Hepatocyte (in vitro differentiated cells): ENCODE results near the gene PPM1F. TPM values are rescaled to one million over a fixed set of nuclear protein-coding genes. Genes with fewer than 3 reads are reported as not detected.
"Not testable (repeated sequence)": the region's sequence is repeated elsewhere in the genome, so short reads cannot be mapped to it uniquely, and the experiment has no call there.

Source experiments
- DNase-seq: peaks from one replicate; pipeline ENCODE4 v3.0.0-alpha.2; 2016; ENCODE audit warnings: low spot score
- H2AFZ ChIP-seq: fragments of 200-600 bp; sonication (generic); 2 replicates; pipeline ENCODE4 v1.6.0; 2016; ENCODE audit warnings: antibody characterized with exemption, mild to moderate bottlenecking
- H3K27ac ChIP-seq: fragments of 200-600 bp; sonication (generic); 2 replicates; pipeline ENCODE4 v1.5.1; 2016; ENCODE audit warnings: mild to moderate bottlenecking
- H3K27me3 ChIP-seq: fragments of 200-600 bp; sonication (generic); 2 replicates; pipeline ENCODE4 v1.6.1; 2016
- H3K36me3 ChIP-seq: fragments of 200-600 bp; sonication (generic); replicated peaks from 2 replicates; pipeline ENCODE4 v1.5.1; 2016; ENCODE audit warnings: low read depth; ENCODE audit not compliant: insufficient read depth
- H3K4me1 ChIP-seq: fragments of 200-600 bp; sonication (generic); 2 replicates; pipeline ENCODE4 v1.5.1; 2016; ENCODE audit warnings: mild to moderate bottlenecking, moderate library complexity; ENCODE audit not compliant: insufficient read depth
- H3K4me2 ChIP-seq: fragments of 200-600 bp; sonication (generic); 2 replicates; pipeline ENCODE4 v1.6.0; 2016
- H3K4me3 ChIP-seq: fragments of 200-600 bp; sonication (generic); 2 replicates; pipeline ENCODE4 v1.5.1; 2016; ENCODE audit warnings: mild to moderate bottlenecking
- H3K79me2 ChIP-seq: fragments of 200-600 bp; sonication (generic); 2 replicates; pipeline ENCODE4 v1.6.0; 2017; ENCODE audit warnings: mild to moderate bottlenecking
- H3K9me2 ChIP-seq: fragments of 200-600 bp; sonication (generic); replicated peaks from 2 replicates; pipeline ENCODE4 v1.6.0; 2017; ENCODE audit warnings: mild to moderate bottlenecking; ENCODE audit not compliant: insufficient read depth
- H3K9me3 ChIP-seq: fragments of 200-600 bp; sonication (generic); 2 replicates; pipeline ENCODE4 v1.5.1; 2016; ENCODE audit warnings: low read depth, mild to moderate bottlenecking
- H4K20me1 ChIP-seq: fragments of 200-600 bp; sonication (generic); 2 replicates; pipeline ENCODE4 v1.6.0; 2016; ENCODE audit warnings: mild to moderate bottlenecking; ENCODE audit not compliant: insufficient read depth, poor library complexity, severe bottlenecking
- CTCF ChIP-seq: fragments of 200-600 bp; sonication (generic); IDR thresholded peaks from 2 replicates; pipeline ENCODE4 v1.5.1; 2016; ENCODE audit warnings: antibody characterized with exemption, mild to moderate bottlenecking; ENCODE audit not compliant: poor library complexity
- EZH2 ChIP-seq: fragments of 200-600 bp; sonication (generic); IDR thresholded peaks from 2 replicates; pipeline ENCODE4 v1.6.1; 2016; ENCODE audit warnings: antibody characterized with exemption, mild to moderate bottlenecking, borderline replicate concordance
- EZH2phosphoT487 ChIP-seq: fragments of 200-600 bp; sonication (generic); IDR thresholded peaks from one replicate; pipeline ENCODE4 v1.6.1; 2018; ENCODE audit warnings: antibody characterized with exemption, mild to moderate bottlenecking, low read depth, moderate library complexity; ENCODE audit not compliant: unreplicated experiment, severe bottlenecking
- WGBS: methylation state at CpG from one replicate; pipeline ENCODE4 v1.1.6; 2016; ENCODE audit warnings: low lambda C conversion rate; ENCODE audit errors: missing lambda C conversion rate; 5-methylcytosine and 5-hydroxymethylcytosine counted together
- polyA plus RNA-seq: library from polyadenylated mRNA; unstranded; fragments of >200 nt; fragmentation: Nextera tagmentation; extraction: Ambion mirVana; gene quantifications from 2 replicates; pipeline ENCODE4 v1.2.1, GENCODE V29; 2016
- total RNA-seq: library from RNA; depleted of rRNA; stranded (reverse); fragments of >200 nt; gene quantifications from 2 replicates; pipeline ENCODE4 v1.2.3, GENCODE V29; 2014

The PPM1F gene
- total and polyA plus RNA-seq, 2 experiments from 2014 or later: 16.1 to 17.8 TPM

DNA sequence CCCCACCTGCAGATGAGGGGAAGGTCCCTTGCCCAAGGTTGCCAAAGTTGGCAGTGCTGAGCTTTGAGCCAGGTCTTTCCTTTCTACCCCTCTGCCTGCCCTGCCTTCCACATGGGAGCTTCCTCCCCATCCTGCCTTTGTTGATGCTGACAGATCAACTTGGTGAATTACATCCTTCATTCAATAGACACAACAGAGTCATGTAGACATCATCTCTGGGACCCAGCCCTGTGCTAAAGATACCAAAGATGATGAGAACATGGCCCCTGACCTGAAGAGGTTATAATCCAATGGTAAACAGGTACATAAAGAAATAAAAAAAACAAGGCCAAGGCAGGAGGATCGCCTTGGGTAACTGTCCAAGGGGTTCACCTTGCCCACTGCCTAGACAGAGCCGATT lies 42.8 kb downstream of the PPM1F start:
- Histone ChIP-seq H3K9me3 (no peaks in the 10 kb centered on the region), H3K4me1 (no peaks in the 10 kb centered on the region), H3K79me2 (no peaks in the 10 kb centered on the region), H3K36me3 (no peaks in the 10 kb centered on the region), H3K9me2 (no peaks in the 10 kb centered on the region), H3K4me2 (no peak overlapping the region), H3K27ac (no peak overlapping the region), H3K27me3 (no peaks in the 10 kb centered on the region), H4K20me1 (no peaks in the 10 kb centered on the region), H3K4me3 (no peak overlapping the region), H2AFZ (no peak overlapping the region)
- WGBS: 90% methylated on average over 2 of the region's 2 CpGs
- no peak for TF ChIP-seq CTCF
- no peak for TF ChIP-seq EZH2
- TF ChIP-seq EZH2phosphoT487: no peak
- DNase-seq: no peak

DNA sequence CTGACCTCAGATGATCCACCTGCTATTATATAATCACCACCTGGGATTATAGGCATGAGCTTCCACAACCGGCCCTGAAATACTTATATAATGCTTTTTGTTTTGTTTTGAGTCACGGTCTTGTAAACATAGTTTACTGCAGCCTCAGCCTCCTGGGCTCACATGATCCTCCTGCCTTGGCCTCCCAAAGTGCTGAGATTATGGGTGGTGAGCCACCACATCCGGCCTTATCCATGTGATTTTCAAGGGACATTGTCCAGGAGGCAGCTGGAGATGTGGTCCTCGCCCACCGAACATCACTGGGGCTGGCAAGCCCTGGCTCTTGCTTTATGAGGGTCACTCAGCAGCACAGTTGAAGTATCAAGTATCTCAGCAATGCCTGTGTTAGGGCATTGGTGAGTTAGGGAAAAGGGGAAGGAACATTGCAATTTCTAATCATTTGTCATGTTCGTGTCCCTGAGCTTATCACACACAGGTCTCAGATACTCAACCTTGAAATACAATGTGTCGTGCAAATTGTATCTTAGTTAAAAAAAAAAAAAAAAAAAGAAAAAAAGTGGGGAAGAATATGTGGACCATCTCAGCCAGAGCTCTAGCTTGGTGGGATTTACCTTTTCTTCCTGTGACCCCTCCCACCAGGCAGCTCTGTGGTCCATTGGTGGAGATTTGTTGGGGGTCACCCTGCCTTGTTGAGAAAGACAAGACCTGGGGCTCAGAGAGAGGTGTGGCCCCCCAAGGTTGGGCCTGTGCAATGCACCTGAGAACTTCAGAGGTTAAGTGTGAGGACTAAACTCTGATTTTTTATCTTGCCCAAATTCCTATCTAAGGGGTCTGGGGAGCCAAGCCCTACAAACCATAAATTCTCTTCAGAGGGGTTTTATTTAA lies 44.8 kb downstream of the PPM1F start:
- no peaks in the 10 kb centered on the region for H3K9me2 ChIP-seq
- H4K20me1 ChIP-seq: no peaks in the 10 kb centered on the region
- 86% methylated on average over 7 of the region's 7 CpGs for whole genome bisulfite sequencing
- H3K27me3 ChIP-seq: no peaks in the 10 kb centered on the region
- H3K4me1 ChIP-seq: no peaks in the 10 kb centered on the region
- no peak overlapping the region for H3K4me3 ChIP-seq
- no peaks in the 10 kb centered on the region for H3K79me2 ChIP-seq
- no peak for DNase-seq
- no peaks in the 10 kb centered on the region for H3K9me3 ChIP-seq
- TF ChIP-seq CTCF (no peak), EZH2 (no peak), EZH2phosphoT487 (no peak)
- no peaks in the 10 kb centered on the region for H3K36me3 ChIP-seq
- no peak overlapping the region for H2AFZ ChIP-seq
- no peak overlapping the region for H3K4me2 ChIP-seq
- H3K27ac ChIP-seq: no peak overlapping the region

DNA sequence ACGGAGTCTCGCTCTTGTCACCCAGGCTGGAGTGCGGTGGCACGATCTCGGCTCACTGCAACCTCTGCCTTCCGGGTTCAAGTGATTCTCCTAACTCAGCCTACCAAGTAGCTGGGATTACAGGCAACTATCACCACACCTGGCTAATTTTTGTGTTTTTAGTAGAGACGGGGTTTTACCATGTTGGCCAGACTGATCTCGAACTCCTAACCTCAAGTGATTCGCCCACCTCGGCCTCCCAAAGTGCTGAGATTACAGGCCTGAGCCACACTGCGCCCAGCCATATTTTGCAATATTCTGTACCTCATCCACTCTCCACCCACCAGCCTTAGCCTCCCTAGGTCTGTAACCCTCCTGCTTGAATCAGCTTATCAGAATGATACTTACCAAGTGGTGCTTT lies 47.4 kb downstream of the PPM1F start:
- H3K27ac ChIP-seq, H3K9me2 ChIP-seq, H4K20me1 ChIP-seq, H3K79me2 ChIP-seq, H3K36me3 ChIP-seq, H2AFZ ChIP-seq, H3K27me3 ChIP-seq, DNase-seq, H3K4me1 ChIP-seq, H3K4me2 ChIP-seq, H3K9me3 ChIP-seq, H3K4me3 ChIP-seq: not testable (repeated sequence)
- over 99% methylated on average over 11 of the region's 11 CpGs for WGBS

GRCh38 chr22:21904250-21904789 lies 48.3 kb downstream of the PPM1F start:
- Histone ChIP-seq H3K27me3 (no peaks in the 10 kb centered on the region), H4K20me1 (no peaks in the 10 kb centered on the region), H3K9me2 (no peaks in the 10 kb centered on the region), H3K27ac (no peak overlapping the region), H3K4me3 (no peak overlapping the region), H2AFZ (no peak overlapping the region), H3K9me3 (no peaks in the 10 kb centered on the region), H3K4me2 (no peak overlapping the region), H3K4me1 (no peaks in the 10 kb centered on the region), H3K79me2 (no peaks in the 10 kb centered on the region), H3K36me3 (no peaks in the 10 kb centered on the region)
- no peak for DNase-seq
- TF ChIP-seq EZH2: no peak
- WGBS: 99% methylated on average over 4 of the region's 4 CpGs
